BLaER1 (cell line): ENCODE data around the gene ALS2CL.

Experiments used
- H3K27ac ChIP-seq: shearing (Covaris generic); formaldehyde crosslinking; 2 replicates; pipeline ENCODE4 v1.8.1; 2022
- H3K27me3 ChIP-seq: shearing (Covaris generic); formaldehyde crosslinking; 2 replicates; pipeline ENCODE4 v1.8.1; 2022
- H3K36me3 ChIP-seq: shearing (Covaris generic); formaldehyde crosslinking; 2 replicates; pipeline ENCODE4 v1.8.1; 2022
- H3K4me1 ChIP-seq: shearing (Covaris generic); formaldehyde crosslinking; 2 replicates; pipeline ENCODE4 v1.8.1; 2022
- H3K4me2 ChIP-seq: shearing (Covaris generic); formaldehyde crosslinking; 2 replicates; pipeline ENCODE4 v1.8.1; 2022
- H3K4me3 ChIP-seq: shearing (Covaris generic); formaldehyde crosslinking; 2 replicates; pipeline ENCODE4 v1.8.1; 2022
- H3K9ac ChIP-seq: shearing (Covaris generic); formaldehyde crosslinking; 2 replicates; pipeline ENCODE4 v1.8.1; 2022
- H3K9me3 ChIP-seq: shearing (Covaris generic); formaldehyde crosslinking; 2 replicates; pipeline ENCODE4 v1.8.1; 2022
- H4K20me1 ChIP-seq: shearing (Covaris generic); formaldehyde crosslinking; 2 replicates; pipeline ENCODE4 v1.8.1; 2022
- Cebpa-rat ChIP-seq: shearing (Covaris generic); IDR thresholded peaks from 2 replicates; pipeline ENCODE4 v1.8.1; 2022

The ALS2CL gene

GRCh38 chr3:46693892-46694226 lies 380 bp upstream of the ALS2CL start:
- no peak for TF ChIP-seq Cebpa-rat
- peak overlapping the region; percentile 81 for H3K27ac ChIP-seq
- H3K36me3 ChIP-seq = no peaks in the 10 kb centered on the region
- H3K9me3 ChIP-seq = no peaks in the 10 kb centered on the region
- H3K27me3 ChIP-seq = peaks cover 15% of the 10 kb centered on the region
- H4K20me1 ChIP-seq = no peaks in the 10 kb centered on the region
- peak overlapping the region; percentile 100 for H3K4me2 ChIP-seq
- peaks cover 69% of the 10 kb centered on the region for H3K4me1 ChIP-seq
- H3K4me3 ChIP-seq = peak overlapping the region; percentile 71
- H3K9ac ChIP-seq = peak overlapping the region; percentile 77

- H3K9ac ChIP-seq = peak overlapping the region; percentile 74
- no peak for TF ChIP-seq Cebpa-rat
- peaks cover 15% of the 10 kb centered on the region for H3K27me3 ChIP-seq
- H3K9me3 ChIP-seq = no peaks in the 10 kb centered on the region
- H3K4me1 ChIP-seq = peaks cover 66% of the 10 kb centered on the region
- no peaks in the 10 kb centered on the region for H4K20me1 ChIP-seq
- H3K4me2 ChIP-seq = peak overlapping the region; percentile 100
- no peak overlapping the region for H3K27ac ChIP-seq
- H3K36me3 ChIP-seq = no peaks in the 10 kb centered on the region
- peak overlapping the region; percentile 71 for H3K4me3 ChIP-seq
These were observed 901 bp downstream of the ALS2CL start for GRCh38 chr3:46692566-46692990.

- 0 out of 2 replicates have a peak overlapping the region, but pooled peaks have one; percentile 29 for H3K9ac ChIP-seq
- H3K4me1 ChIP-seq = peaks cover 49% of the 10 kb centered on the region
- no peaks in the 10 kb centered on the region for H4K20me1 ChIP-seq
- H3K27ac ChIP-seq = no peak overlapping the region
- no peaks in the 10 kb centered on the region for H3K36me3 ChIP-seq
- H3K4me2 ChIP-seq = peak overlapping the region; percentile 65
- no peak for TF ChIP-seq Cebpa-rat
- no peaks in the 10 kb centered on the region for H3K9me3 ChIP-seq
- H3K27me3 ChIP-seq = peaks cover 15% of the 10 kb centered on the region
- H3K4me3 ChIP-seq = no peak overlapping the region
These were observed 2.7 kb downstream of the ALS2CL start for GRCh38 chr3:46690798-46691197.

- TF ChIP-seq Cebpa-rat = no peak
- Histone ChIP-seq H3K27ac (no peak overlapping the region), H3K4me1 (peaks cover 14% of the 10 kb centered on the region), H3K4me3 (no peak overlapping the region), H4K20me1 (no peaks in the 10 kb centered on the region), H3K9ac (no peak overlapping the region), H3K4me2 (no peak overlapping the region), H3K9me3 (no peaks in the 10 kb centered on the region), H3K36me3 (no peaks in the 10 kb centered on the region), H3K27me3 (no peaks in the 10 kb centered on the region)
These were observed 8.0 kb downstream of the ALS2CL start for GRCh38 chr3:46685446-46685845.

GRCh38 chr3:46684891-46685290 lies 8.6 kb downstream of the ALS2CL start:
- Histone ChIP-seq H4K20me1 (no peaks in the 10 kb centered on the region), H3K27ac (no peak overlapping the region), H3K36me3 (no peaks in the 10 kb centered on the region), H3K4me2 (no peak overlapping the region), H3K4me3 (no peak overlapping the region), H3K9ac (no peak overlapping the region), H3K9me3 (no peaks in the 10 kb centered on the region), H3K4me1 (peaks cover 12% of the 10 kb centered on the region), H3K27me3 (no peaks in the 10 kb centered on the region)
- no peak for TF ChIP-seq Cebpa-rat

GRCh38 chr3:46682974-46683373 lies 10.5 kb downstream of the ALS2CL start:
- no peak for TF ChIP-seq Cebpa-rat
- Histone ChIP-seq H3K4me2 (no peak overlapping the region), H3K27ac (no peak overlapping the region), H3K27me3 (no peaks in the 10 kb centered on the region), H3K9ac (no peak overlapping the region), H3K36me3 (no peaks in the 10 kb centered on the region), H3K4me1 (peaks cover 23% of the 10 kb centered on the region), H3K9me3 (no peaks in the 10 kb centered on the region), H3K4me3 (no peak overlapping the region), H4K20me1 (no peaks in the 10 kb centered on the region)

GRCh38 chr3:46681856-46682540 lies 11.5 kb downstream of the ALS2CL start:
- Histone ChIP-seq H3K27ac (peak overlapping the region; percentile 44; the same call in 1 of the 2 replicates), H4K20me1 (no peaks in the 10 kb centered on the region), H3K4me1 (peaks cover 23% of the 10 kb centered on the region), H3K4me2 (peak overlapping the region; percentile 62), H3K9me3 (no peaks in the 10 kb centered on the region), H3K36me3 (no peaks in the 10 kb centered on the region), H3K4me3 (no peak overlapping the region), H3K27me3 (no peaks in the 10 kb centered on the region), H3K9ac (peak overlapping the region; percentile 40; the same call in 1 of the 2 replicates)
- no peak for TF ChIP-seq Cebpa-rat

- no peak for TF ChIP-seq Cebpa-rat
- H3K36me3 ChIP-seq = no peaks in the 10 kb centered on the region
- H3K4me3 ChIP-seq = no peak overlapping the region
- peak overlapping the region; percentile 62; the same call in 1 of the 2 replicates for H3K4me2 ChIP-seq
- H3K9ac ChIP-seq = no peak overlapping the region
- H3K4me1 ChIP-seq = peaks cover 23% of the 10 kb centered on the region
- no peaks in the 10 kb centered on the region for H3K9me3 ChIP-seq
- H3K27ac ChIP-seq = no peak overlapping the region
- H4K20me1 ChIP-seq = no peaks in the 10 kb centered on the region
- no peaks in the 10 kb centered on the region for H3K27me3 ChIP-seq
These were observed 12.1 kb downstream of the ALS2CL start for GRCh38 chr3:46681387-46681786.

- peaks cover 23% of the 10 kb centered on the region for H3K4me1 ChIP-seq
- H3K4me3 ChIP-seq = no peak overlapping the region
- H4K20me1 ChIP-seq = no peaks in the 10 kb centered on the region
- no peaks in the 10 kb centered on the region for H3K9me3 ChIP-seq
- no peaks in the 10 kb centered on the region for H3K36me3 ChIP-seq
- H3K4me2 ChIP-seq = no peak overlapping the region
- no peak overlapping the region for H3K27ac ChIP-seq
- H3K27me3 ChIP-seq = no peaks in the 10 kb centered on the region
- no peak for TF ChIP-seq Cebpa-rat
- no peak overlapping the region for H3K9ac ChIP-seq
These were observed 13.1 kb downstream of the ALS2CL start for GRCh38 chr3:46680298-46680826.

GRCh38 chr3:46679681-46680080 lies 13.8 kb downstream of the ALS2CL start:
- H3K36me3 ChIP-seq = no peaks in the 10 kb centered on the region
- H3K4me2 ChIP-seq = peak overlapping the region; percentile 42
- no peak overlapping the region for H3K27ac ChIP-seq
- H3K4me3 ChIP-seq = no peak overlapping the region
- no peaks in the 10 kb centered on the region for H3K9me3 ChIP-seq
- no peaks in the 10 kb centered on the region for H4K20me1 ChIP-seq
- no peak for TF ChIP-seq Cebpa-rat
- peaks cover 23% of the 10 kb centered on the region for H3K4me1 ChIP-seq
- H3K27me3 ChIP-seq = no peaks in the 10 kb centered on the region
- H3K9ac ChIP-seq = no peak overlapping the region
